HEK293T (cell line): ENCODE measurements around the gene EIF2D.

Experiments
- FOXA1 ChIP-seq: fragments of 450-650 bp; IDR thresholded peaks from 2 replicates; pipeline ENCODE4 v1.6.1; 2016; ENCODE audit warnings: mild to moderate bottlenecking
- FOXK2 ChIP-seq: fragments of 450-650 bp; IDR thresholded peaks from 2 replicates; pipeline ENCODE4 v1.6.1; 2016; ENCODE audit warnings: mild to moderate bottlenecking
- FOXM1 ChIP-seq: fragments of 450-650 bp; IDR thresholded peaks from 2 replicates; pipeline ENCODE4 v1.6.1; 2017; ENCODE audit warnings: mild to moderate bottlenecking, borderline replicate concordance
- SUZ12 ChIP-seq: fragments of 450-650 bp; IDR thresholded peaks from 2 replicates; pipeline ENCODE4 v1.6.1; 2016; ENCODE audit warnings: mild to moderate bottlenecking

DNA sequence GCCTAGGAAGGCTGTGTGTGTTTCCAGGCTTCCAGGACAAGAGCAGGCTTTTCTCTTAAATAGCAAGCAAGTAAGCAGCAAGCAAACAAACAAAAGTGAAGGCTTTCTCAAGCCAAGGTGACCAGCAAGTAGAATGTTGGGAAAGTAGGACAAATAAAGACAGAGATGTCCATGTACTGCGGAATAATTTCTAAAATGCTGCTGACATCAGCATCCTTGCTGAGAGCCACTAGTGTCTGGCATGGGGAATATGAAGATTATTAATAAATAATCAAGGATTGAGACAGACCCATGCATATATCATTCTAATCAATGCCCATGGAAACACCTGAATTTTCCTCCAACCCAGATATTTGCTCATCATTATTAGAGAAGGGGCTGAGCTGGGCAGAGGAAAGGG is 16.7 kb upstream of the EIF2D start:
- no peak for TF ChIP-seq SUZ12
- no peak for TF ChIP-seq FOXK2
- TF ChIP-seq FOXA1 = no peak
- TF ChIP-seq FOXM1 = no peak
